ENCODE data around the gene HPN.
A peak's percentile ranks its signal among the peaks of the same experiment; 100 is the strongest.

The HPN gene

DNA sequence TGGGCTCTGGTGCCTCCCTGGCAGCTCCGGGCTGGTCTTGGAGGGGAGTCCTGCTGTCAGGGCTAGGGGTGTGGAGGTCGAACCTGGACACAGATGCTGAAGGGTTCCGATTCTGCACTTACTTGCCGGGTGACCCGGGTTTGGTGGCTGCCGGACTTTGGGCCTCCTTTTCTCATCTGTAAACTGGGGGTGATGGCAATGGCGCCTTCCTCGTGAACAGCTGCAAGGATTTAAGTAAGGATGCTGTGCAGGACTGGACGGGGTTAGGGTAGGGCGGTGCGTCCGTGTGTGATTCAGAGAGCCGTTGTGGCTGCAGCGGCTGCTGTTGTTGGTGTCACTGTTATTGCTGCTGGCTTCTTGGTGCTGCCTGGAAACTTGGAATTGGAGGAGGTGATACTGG is 2.4 kb downstream of the HPN start:
- Histone ChIP-seq H3K23ac (ENCODE audit: low read length) (no peak overlapping the region), H2BK5ac (ENCODE audit: low read depth, low read length, poor library complexity) (no peak overlapping the region), H4K12ac (ENCODE audit: low read depth, low read length) (no peak overlapping the region), H3K79me1 (ENCODE audit: low read length) (peaks cover 13% of the 10 kb centered on the region), H3K18ac (ENCODE audit: low read length) (no peak overlapping the region), H3K9me3 (ENCODE audit: insufficient read depth, low read depth, low read length) (peaks cover 3% of the 10 kb centered on the region), H2AFZ (ENCODE audit: insufficient read depth, low read length, poor library complexity) (no peak overlapping the region), H3K9ac (ENCODE audit: low read length) (no peak overlapping the region), H2BK120ac (ENCODE audit: insufficient read depth, low read length, poor library complexity) (no peak overlapping the region), H3K14ac (ENCODE audit: low read length) (no peak overlapping the region), H3K36me3 (ENCODE audit: control insufficient read depth in 1 of 2, insufficient read depth in 2 of 2, low read length in 2 of 2) (no peaks in the 10 kb centered on the region), H4K91ac (ENCODE audit: low read depth, low read length) (no peak overlapping the region), H3K4me1 (ENCODE audit: control insufficient read depth in 1 of 2, insufficient read depth in 2 of 2, low read length in 2 of 2) (peaks cover 13 to 17% of the 10 kb centered on the region in 2 experiments), H3K4me2 (ENCODE audit: low read length) (no peak overlapping the region), H3K27ac (ENCODE audit: low read depth, low read length) (no peak overlapping the region), H2BK12ac (ENCODE audit: low read length) (no peak overlapping the region), H3K79me2 (ENCODE audit: control insufficient read depth, insufficient read depth, low read length, poor library complexity) (no peaks in the 10 kb centered on the region), H3K4me3 (ENCODE audit: low read depth, low read length) (no peak overlapping the region), H3K27me3 (ENCODE audit: insufficient read depth, low read length) (no peaks in the 10 kb centered on the region), H4K8ac (ENCODE audit: low read depth, low read length) (no peak overlapping the region), H3K4ac (ENCODE audit: low read depth, low read length) (no peak overlapping the region), H2AK5ac (ENCODE audit: low read length) (no peak overlapping the region)
- no CpG with 5 or more reads among the region's 14 CpGs for WGBS (ENCODE audit: extremely low coverage, insufficient coverage, insufficient read length)
- no peak for DNase-seq

DNA sequence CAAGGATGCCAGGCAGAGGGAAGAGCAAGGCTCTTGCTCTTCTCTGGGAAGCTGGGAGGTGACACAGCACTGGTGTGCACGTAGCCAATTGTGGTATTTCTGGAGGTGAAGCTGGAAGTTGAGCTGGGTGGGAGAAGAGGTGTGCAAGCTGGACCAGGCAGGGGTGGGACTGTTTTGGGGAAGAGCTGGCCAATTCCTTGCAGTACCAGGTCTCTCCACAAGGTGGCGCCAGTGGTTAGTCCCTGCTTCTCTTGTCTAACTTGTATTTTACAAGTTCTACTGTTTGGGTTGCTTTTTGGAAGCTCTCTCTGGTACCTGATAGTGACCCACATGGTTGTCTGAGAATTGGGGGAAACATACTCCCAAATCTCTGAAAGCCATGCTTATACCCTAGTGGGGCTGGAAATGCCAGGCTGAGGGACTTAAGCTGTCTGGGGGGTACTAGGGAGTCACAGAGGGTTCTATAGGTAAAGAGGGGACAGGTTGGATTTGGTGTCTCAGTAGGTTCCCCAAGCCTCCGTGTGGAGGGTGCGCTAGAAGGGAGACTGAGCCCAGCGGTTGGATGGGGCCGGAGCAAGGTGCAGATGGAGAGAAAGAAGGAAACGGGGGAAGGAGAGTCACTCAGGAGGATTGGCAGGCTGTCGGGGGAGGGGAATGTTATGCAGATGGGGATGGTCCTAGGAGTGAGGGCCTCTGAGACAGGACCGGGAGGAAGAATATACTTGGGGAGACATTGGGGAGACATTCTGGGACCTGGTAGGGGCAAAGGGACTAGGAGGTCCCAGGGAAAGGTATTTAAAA is 3.0 kb downstream of the HPN start:
- Histone ChIP-seq H2BK5ac (ENCODE audit: low read depth, low read length, poor library complexity) (no peak overlapping the region), H2AK5ac (ENCODE audit: low read length) (no peak overlapping the region), H3K79me1 (ENCODE audit: low read length) (peaks cover 13% of the 10 kb centered on the region), H3K4me3 (ENCODE audit: low read depth, low read length) (no peak overlapping the region), H3K18ac (ENCODE audit: low read length) (no peak overlapping the region), H3K36me3 (ENCODE audit: control insufficient read depth in 1 of 2, insufficient read depth in 2 of 2, low read length in 2 of 2) (no peaks in the 10 kb centered on the region), H2AFZ (ENCODE audit: insufficient read depth, low read length, poor library complexity) (no peak overlapping the region), H4K91ac (ENCODE audit: low read depth, low read length) (no peak overlapping the region), H3K27me3 (ENCODE audit: insufficient read depth, low read length) (no peaks in the 10 kb centered on the region), H2BK120ac (ENCODE audit: insufficient read depth, low read length, poor library complexity) (no peak overlapping the region), H3K4me2 (ENCODE audit: low read length) (no peak overlapping the region), H4K12ac (ENCODE audit: low read depth, low read length) (no peak overlapping the region), H3K4ac (ENCODE audit: low read depth, low read length) (no peak overlapping the region), H2BK12ac (ENCODE audit: low read length) (no peak overlapping the region), H3K4me1 (ENCODE audit: control insufficient read depth in 1 of 2, insufficient read depth in 2 of 2, low read length in 2 of 2) (peaks cover 13 to 17% of the 10 kb centered on the region in 2 experiments), H3K23ac (ENCODE audit: low read length) (no peak overlapping the region), H3K9ac (ENCODE audit: low read length) (no peak overlapping the region), H3K14ac (ENCODE audit: low read length) (no peak overlapping the region), H4K8ac (ENCODE audit: low read depth, low read length) (no peak overlapping the region), H3K27ac (ENCODE audit: low read depth, low read length) (no peak overlapping the region), H3K9me3 (ENCODE audit: insufficient read depth, low read depth, low read length) (peaks cover 3% of the 10 kb centered on the region), H3K79me2 (ENCODE audit: control insufficient read depth, insufficient read depth, low read length, poor library complexity) (no peaks in the 10 kb centered on the region)
- peak; percentile 60 to 73 for DNase-seq
- no CpG with 5 or more reads among the region's 9 CpGs for WGBS (ENCODE audit: extremely low coverage, insufficient coverage, insufficient read length)

DNA sequence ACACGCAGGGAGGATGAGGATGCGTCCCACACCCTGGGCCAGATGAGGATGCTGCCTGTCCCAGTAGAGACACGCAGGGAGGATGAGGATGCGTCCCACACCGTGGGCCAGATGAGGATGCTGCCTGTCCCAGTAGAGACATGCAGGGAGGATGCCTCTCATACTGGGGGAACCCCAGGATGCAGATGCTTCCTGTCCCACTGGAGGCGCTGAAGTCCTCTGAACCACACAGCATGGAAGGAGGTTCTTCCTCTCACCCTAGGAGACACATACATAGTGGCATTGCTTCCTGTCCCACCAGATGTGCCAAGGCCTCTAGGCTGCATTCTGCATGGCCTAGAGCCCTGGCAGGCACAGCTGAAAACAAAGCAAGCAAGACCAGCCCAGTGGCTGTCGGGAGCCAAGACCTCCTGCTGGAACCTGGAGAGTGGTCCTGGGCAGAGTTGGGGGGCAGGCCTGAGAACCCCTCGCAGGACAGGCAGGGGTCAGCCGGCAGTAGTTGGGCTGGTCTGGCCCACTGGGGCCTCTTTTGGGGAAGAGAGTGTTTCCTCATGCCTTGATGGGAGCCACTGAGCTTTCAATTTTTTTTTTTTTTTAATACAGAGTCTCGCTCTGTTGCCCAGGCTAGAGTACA is 4.3 kb downstream of the HPN start:
- no peak overlapping the region for H3K4ac ChIP-seq (ENCODE audit: low read depth, low read length)
- H2AFZ ChIP-seq (ENCODE audit: insufficient read depth, low read length, poor library complexity) = no peak overlapping the region
- DNase-seq = no peak
- no peak overlapping the region for H3K14ac ChIP-seq (ENCODE audit: low read length)
- H3K79me1 ChIP-seq (ENCODE audit: low read length) = peaks cover 13% of the 10 kb centered on the region
- no peak overlapping the region for H2AK5ac ChIP-seq (ENCODE audit: low read length)
- no peak overlapping the region for H3K9ac ChIP-seq (ENCODE audit: low read length)
- H2BK12ac ChIP-seq (ENCODE audit: low read length) = no peak overlapping the region
- H3K36me3 ChIP-seq (ENCODE audit: control insufficient read depth in 1 of 2, insufficient read depth in 2 of 2, low read length in 2 of 2) = no peaks in the 10 kb centered on the region
- no peak overlapping the region for H2BK5ac ChIP-seq (ENCODE audit: low read depth, low read length, poor library complexity)
- WGBS (ENCODE audit: extremely low coverage, insufficient coverage, insufficient read length) = no CpG with 5 or more reads among the region's 10 CpGs
- no peak overlapping the region for H3K4me3 ChIP-seq (ENCODE audit: low read depth, low read length)
- H2BK120ac ChIP-seq (ENCODE audit: insufficient read depth, low read length, poor library complexity) = no peak overlapping the region
- H3K79me2 ChIP-seq (ENCODE audit: control insufficient read depth, insufficient read depth, low read length, poor library complexity) = no peaks in the 10 kb centered on the region
- H4K8ac ChIP-seq (ENCODE audit: low read depth, low read length) = no peak overlapping the region
- no peak overlapping the region for H4K91ac ChIP-seq (ENCODE audit: low read depth, low read length)
- peaks cover 3% of the 10 kb centered on the region for H3K9me3 ChIP-seq (ENCODE audit: insufficient read depth, low read depth, low read length)
- no peak overlapping the region for H3K23ac ChIP-seq (ENCODE audit: low read length)
- H3K4me2 ChIP-seq (ENCODE audit: low read length) = no peak overlapping the region
- no peaks in the 10 kb centered on the region for H3K27me3 ChIP-seq (ENCODE audit: insufficient read depth, low read length)
- H3K4me1 ChIP-seq (ENCODE audit: control insufficient read depth in 1 of 2, insufficient read depth in 2 of 2, low read length in 2 of 2) = peaks cover 9 to 12% of the 10 kb centered on the region in 2 experiments
- H4K12ac ChIP-seq (ENCODE audit: low read depth, low read length) = no peak overlapping the region
- H3K27ac ChIP-seq (ENCODE audit: low read depth, low read length) = no peak overlapping the region
- H3K18ac ChIP-seq (ENCODE audit: low read length) = no peak overlapping the region

DNA sequence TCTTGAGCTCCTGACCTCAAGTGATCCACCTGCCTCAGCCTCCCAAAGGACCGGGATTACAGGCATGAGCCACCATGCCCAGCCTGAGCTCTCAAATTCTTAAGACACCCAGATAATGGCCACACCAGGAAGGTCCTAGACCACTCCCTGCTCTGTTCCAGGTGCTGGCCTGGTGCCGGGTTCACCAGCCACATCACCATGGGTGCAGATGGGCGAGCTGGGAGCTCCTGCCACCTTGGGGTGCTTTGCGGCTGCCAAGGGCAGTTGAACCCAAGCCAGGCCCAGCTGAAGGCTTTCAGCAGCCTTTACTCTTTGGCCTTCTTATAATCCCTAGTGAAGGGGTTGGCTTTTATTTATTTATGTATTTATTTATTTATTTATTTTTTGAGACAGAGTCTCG is 4.9 kb downstream of the HPN start:
- WGBS (ENCODE audit: extremely low coverage, insufficient coverage, insufficient read length) = no CpG with 5 or more reads among the region's 5 CpGs

More for the DNA sequence above, 4.9 kb downstream of the HPN start:
- no peak overlapping the region for H2AFZ ChIP-seq (ENCODE audit: insufficient read depth, low read length, poor library complexity)
- no peak overlapping the region for H2BK12ac ChIP-seq (ENCODE audit: low read length)
- H3K23ac ChIP-seq (ENCODE audit: low read length) = no peak overlapping the region
- no peak overlapping the region for H3K18ac ChIP-seq (ENCODE audit: low read length)
- H3K79me2 ChIP-seq (ENCODE audit: control insufficient read depth, insufficient read depth, low read length, poor library complexity) = no peaks in the 10 kb centered on the region
- H3K9me3 ChIP-seq (ENCODE audit: insufficient read depth, low read depth, low read length) = peaks cover 3% of the 10 kb centered on the region
- no peak overlapping the region for H3K9ac ChIP-seq (ENCODE audit: low read length)
- H3K27me3 ChIP-seq (ENCODE audit: insufficient read depth, low read length) = no peaks in the 10 kb centered on the region
- H3K4ac ChIP-seq (ENCODE audit: low read depth, low read length) = no peak overlapping the region
- no peak overlapping the region for H3K14ac ChIP-seq (ENCODE audit: low read length)
- peaks cover 7% of the 10 kb centered on the region in 2 experiments for H3K4me1 ChIP-seq (ENCODE audit: control insufficient read depth in 1 of 2, insufficient read depth in 2 of 2, low read length in 2 of 2)
- H3K36me3 ChIP-seq (ENCODE audit: control insufficient read depth in 1 of 2, insufficient read depth in 2 of 2, low read length in 2 of 2) = no peaks in the 10 kb centered on the region
- no peak overlapping the region for H3K4me2 ChIP-seq (ENCODE audit: low read length)
- peaks cover 7% of the 10 kb centered on the region for H3K79me1 ChIP-seq (ENCODE audit: low read length)
- H2BK5ac ChIP-seq (ENCODE audit: low read depth, low read length, poor library complexity) = no peak overlapping the region
- no peak overlapping the region for H4K12ac ChIP-seq (ENCODE audit: low read depth, low read length)
- no peak overlapping the region for H3K4me3 ChIP-seq (ENCODE audit: low read depth, low read length)
- no peak overlapping the region for H3K27ac ChIP-seq (ENCODE audit: low read depth, low read length)
- H2AK5ac ChIP-seq (ENCODE audit: low read length) = no peak overlapping the region
- DNase-seq = no peak
- no peak overlapping the region for H2BK120ac ChIP-seq (ENCODE audit: insufficient read depth, low read length, poor library complexity)
- H4K8ac ChIP-seq (ENCODE audit: low read depth, low read length) = no peak overlapping the region
- no peak overlapping the region for H4K91ac ChIP-seq (ENCODE audit: low read depth, low read length)
